Measurements from ENCODE around the gene EXTL2.
"Not testable (repeated sequence)": the region's sequence is repeated elsewhere in the genome, so short reads cannot be mapped to it uniquely, and the experiment has no call there.

EXTL2 gene

GRCh38 chr1:100896481-100896982, 1.9 kb upstream of the EXTL2 start:
- DNase-seq, result peak; percentile 30

- peak; percentile 98 to 99 for DNase-seq
Measured at GRCh38 chr1:100895540-100896480, 1.2 kb upstream of the EXTL2 start, which contains the start of gene SLC30A7. Gene SLC30A7, plus strand, starts transcription at chr1:100896090. Its CDS starts 173 bp downstream, at chr1:100896263.

- no peak for DNase-seq
Measured at GRCh38 chr1:100893718-100894117, 924 bp downstream of the EXTL2 start.

GRCh38 chr1:100892554-100892953, 2.1 kb downstream of the EXTL2 start:
- no peak for DNase-seq

- no peak for DNase-seq
Measured at GRCh38 chr1:100891380-100891779, 3.3 kb downstream of the EXTL2 start.

GRCh38 chr1:100889869-100890482, 4.7 kb downstream of the EXTL2 start:
- DNase-seq, result not testable (repeated sequence)

- not testable (repeated sequence) for DNase-seq
Measured at GRCh38 chr1:100889007-100889406, 5.6 kb downstream of the EXTL2 start.

- DNase-seq, result no peak
Measured at GRCh38 chr1:100883963-100884362, 10.7 kb downstream of the EXTL2 start.

GRCh38 chr1:100882698-100883097, 11.9 kb downstream of the EXTL2 start:
- DNase-seq, result no peak

- DNase-seq, result no peak
Measured at GRCh38 chr1:100881687-100882086, 13.0 kb downstream of the EXTL2 start.

- no peak for DNase-seq
Measured at GRCh38 chr1:100879422-100879821, 15.2 kb downstream of the EXTL2 start.

GRCh38 chr1:100876291-100876690, 18.4 kb downstream of the EXTL2 start:
- no peak for DNase-seq

- no peak for DNase-seq
Measured at GRCh38 chr1:100875228-100875627, 19.4 kb downstream of the EXTL2 start.

GRCh38 chr1:100874433-100874832, 20.2 kb downstream of the EXTL2 start:
- no peak for DNase-seq

GRCh38 chr1:100869996-100870395, 24.6 kb downstream of the EXTL2 start:
- DNase-seq, result no peak

- no peak for DNase-seq
Measured at GRCh38 chr1:100868364-100868995, 26.2 kb downstream of the EXTL2 start.

GRCh38 chr1:100866901-100867206, 27.8 kb downstream of the EXTL2 start:
- no peak for DNase-seq

GRCh38 chr1:100866041-100866900, 28.4 kb downstream of the EXTL2 start:
- no peak for DNase-seq

GRCh38 chr1:100862591-100862990, 32.1 kb downstream of the EXTL2 start:
- DNase-seq, result no peak

GRCh38 chr1:100861379-100861778, 33.3 kb downstream of the EXTL2 start:
- DNase-seq, result no peak

GRCh38 chr1:100860397-100860991, 34.1 kb downstream of the EXTL2 start:
- no peak for DNase-seq

- DNase-seq, result not testable (repeated sequence)
Measured at GRCh38 chr1:100855116-100855515, 39.5 kb downstream of the EXTL2 start.

Data from stimulated activated CD4-positive, alpha-beta T cell treated with anti-CD3 and anti-CD28 coated beads, Interleukin-2, amount 100 ng/mL, for 48 hours (primary cell).